SU-DHL-6 (cell line): ENCODE measurements around the gene DGKG.
A peak's percentile ranks its signal among the peaks of the same experiment; 100 is the strongest.

ENCODE experiments used
- H2AFZ ChIP-seq: fragments of 200-600 bp; sonication (generic); 2 replicates; pipeline ENCODE4 v1.6.1; 2014; ENCODE audit warnings: low read depth, mild to moderate bottlenecking, moderate library complexity, mixed read lengths, antibody characterized with exemption, low read length; ENCODE audit not compliant: severe bottlenecking
- H3F3A ChIP-seq: fragments of 200-600 bp; shearing (Covaris generic); 2 replicates; pipeline ENCODE4 v1.6.0; 2016; ENCODE audit warnings: antibody characterized with exemption, mild to moderate bottlenecking; ENCODE audit not compliant: insufficient read depth
- H3K27ac ChIP-seq: fragments of 200-600 bp; sonication (generic); 2 replicates; pipeline ENCODE4 v1.5.1; 2016; ENCODE audit warnings: low read depth, mild to moderate bottlenecking, low read length, moderate library complexity, mixed read lengths
- H3K27me3 ChIP-seq: fragments of 200-600 bp; sonication (generic), shearing (Covaris generic); 2 replicates; pipeline ENCODE4 v1.6.0; 2014; ENCODE audit warnings: mild to moderate bottlenecking, low read length
- H3K36me3 ChIP-seq: fragments of 200-600 bp; sonication (generic); 2 replicates; pipeline ENCODE4 v1.6.1; 2014; ENCODE audit warnings: mild to moderate bottlenecking, low read length, mixed read lengths
- H3K4me2 ChIP-seq: fragments of 300-600, 200-600 bp; shearing (Covaris generic), sonication (generic); 2 replicates; pipeline ENCODE4 v1.6.0; 2014; ENCODE audit warnings: low read length, low read depth, mild to moderate bottlenecking; ENCODE audit not compliant: poor library complexity, severe bottlenecking
- H3K4me3 ChIP-seq: fragments of 200-600 bp; sonication (generic); 2 replicates; pipeline ENCODE4 v1.5.1; 2014; ENCODE audit warnings: antibody characterized with exemption, low read length, mild to moderate bottlenecking, mixed read lengths; ENCODE audit not compliant: insufficient read depth, poor library complexity, severe bottlenecking
- H3K79me2 ChIP-seq: fragments of 200-600 bp; sonication (generic); 2 replicates; pipeline ENCODE4 v1.6.1; 2014; ENCODE audit warnings: mild to moderate bottlenecking, low read length, moderate library complexity; ENCODE audit not compliant: insufficient read depth
- H3K9ac ChIP-seq: fragments of 200-600 bp; sonication (generic); 2 replicates; pipeline ENCODE4 v1.7.0; 2014; ENCODE audit warnings: mild to moderate bottlenecking, low read length
- H3K9me2 ChIP-seq: fragments of 200-600 bp; sonication (generic); replicated peaks from 2 replicates; pipeline ENCODE4 v1.6.1; 2014; ENCODE audit warnings: low read length; ENCODE audit not compliant: insufficient read depth
- H3K9me3 ChIP-seq: fragments of 200-600 bp; sonication (generic); 2 replicates; pipeline ENCODE4 v1.6.1; 2014; ENCODE audit warnings: low read length, mixed read lengths; ENCODE audit not compliant: insufficient read depth
- H4K20me1 ChIP-seq: fragments of 200-600 bp; sonication (generic); 2 replicates; pipeline ENCODE4 v1.6.1; 2014; ENCODE audit warnings: low read depth, mild to moderate bottlenecking, antibody characterized with exemption, low read length, moderate library complexity, mixed read lengths
- CTCF ChIP-seq: fragments of 200-600 bp; sonication (generic); IDR thresholded peaks from one replicate; pipeline ENCODE4 v1.5.1; 2017; ENCODE audit warnings: antibody characterized with exemption, mild to moderate bottlenecking, low read length, moderate library complexity; ENCODE audit not compliant: insufficient read depth, poor library complexity, severe bottlenecking
- EZH2phosphoT487 ChIP-seq: fragments of 200-600 bp; sonication (generic), shearing (Covaris generic); conservative IDR thresholded peaks from 2 replicates; pipeline ENCODE4 v1.6.1; 2018; ENCODE audit warnings: mild to moderate bottlenecking, antibody characterized with exemption, low read length, moderate library complexity, mixed read lengths

DGKG gene

GRCh38 chr3:186264608-186265400 lies 97.2 kb downstream of the DGKG start:
- Histone ChIP-seq H3K4me2 (no peak overlapping the region), H3K36me3 (no peaks in the 10 kb centered on the region), H4K20me1 (no peaks in the 10 kb centered on the region), H3K27me3 (no peaks in the 10 kb centered on the region), H2AFZ (no peak overlapping the region), H3F3A (no peaks in the 10 kb centered on the region), H3K9ac (no peak overlapping the region), H3K79me2 (no peaks in the 10 kb centered on the region), H3K9me2 (no peaks in the 10 kb centered on the region), H3K4me3 (no peak overlapping the region), H3K27ac (no peak overlapping the region), H3K9me3 (no peaks in the 10 kb centered on the region)
- TF ChIP-seq EZH2phosphoT487 = no peak
- no peak for TF ChIP-seq CTCF

- H3K4me2 ChIP-seq = no peak overlapping the region
- no peaks in the 10 kb centered on the region for H3F3A ChIP-seq
- H3K27ac ChIP-seq = no peak overlapping the region
- no peak overlapping the region for H3K4me3 ChIP-seq
- H2AFZ ChIP-seq = no peak overlapping the region
- H3K79me2 ChIP-seq = no peaks in the 10 kb centered on the region
- H3K9me3 ChIP-seq = no peaks in the 10 kb centered on the region
- TF ChIP-seq EZH2phosphoT487 = no peak
- peak; percentile 19 for TF ChIP-seq CTCF
- no peaks in the 10 kb centered on the region for H4K20me1 ChIP-seq
- H3K9ac ChIP-seq = no peak overlapping the region
- H3K36me3 ChIP-seq = no peaks in the 10 kb centered on the region
- H3K27me3 ChIP-seq = no peaks in the 10 kb centered on the region
- H3K9me2 ChIP-seq = no peaks in the 10 kb centered on the region
These were observed 100.4 kb downstream of the DGKG start for GRCh38 chr3:186261638-186262037.

GRCh38 chr3:186260726-186261125 lies 101.3 kb downstream of the DGKG start:
- Histone ChIP-seq H2AFZ (no peak overlapping the region), H3K4me3 (no peak overlapping the region), H3K4me2 (no peak overlapping the region), H4K20me1 (no peaks in the 10 kb centered on the region), H3K36me3 (no peaks in the 10 kb centered on the region), H3K9ac (no peak overlapping the region), H3K9me3 (no peaks in the 10 kb centered on the region), H3K27ac (no peak overlapping the region), H3K79me2 (no peaks in the 10 kb centered on the region), H3F3A (no peaks in the 10 kb centered on the region), H3K9me2 (no peaks in the 10 kb centered on the region), H3K27me3 (no peaks in the 10 kb centered on the region)
- no peak for TF ChIP-seq CTCF
